ENCODE data around the gene TGFBR3L. TPM values are rescaled to one million over a fixed set of nuclear protein-coding genes. Genes with fewer than 3 reads are reported as not detected.

TGFBR3L gene
- total and polyA plus RNA-seq, 10 of the 15 experiments (the other 5 are each of a cell fraction or from before 2014, with no cell fraction given) = 0.20 to 0.23 TPM; not detected in 8

- 0 out of 2 replicates have a peak, but pooled peaks have one; percentile 24 for TF ChIP-seq ZBTB4 (CRISPR knock-in tag; IDR thresholded peaks at IDR 0.05)
- TF ChIP-seq GABPA (IDR thresholded peaks at IDR 0.05; ENCODE audit: low read depth) = no peak
- TF ChIP-seq IKZF1 (conservative IDR thresholded peaks at IDR 0.05) = peak; percentile 73
- TF ChIP-seq POLR2A (IDR thresholded peaks at IDR 0.05; ENCODE audit: low read depth, low read length) = peak; percentile 51; the same call in 1 of the 2 replicates
- peak; percentile 60 to 73 (median 71); a peak in 5 of 6 replicates for TF ChIP-seq CTCF (IDR thresholded peaks at IDR 0.05 in 2 of 3, conservative IDR thresholded peaks at IDR 0.05 in 1 of 3; ENCODE audit: control insufficient read depth in 2 of 3, extremely low read depth in 1 of 3, insufficient read depth in 1 of 3, low read depth in 3 of 3, low read length in 3 of 3)
- TF ChIP-seq ZSCAN29 (IDR thresholded peaks at IDR 0.05) = 0 out of 2 replicates have a peak, but pooled peaks have one; percentile 23
- TF ChIP-seq SIX5 (IDR thresholded peaks at IDR 0.05; ENCODE audit: low read depth, low read length, severe bottlenecking) = no peak
- peak; percentile 58; the same call in 1 of the 2 replicates for TF ChIP-seq YY1 (IDR thresholded peaks at IDR 0.05; ENCODE audit: low read depth, low read length)
- peak; percentile 82 for TF ChIP-seq ZNF687 (IDR thresholded peaks at IDR 0.05)
- no peak for TF ChIP-seq WRNIP1 (IDR thresholded peaks at IDR 0.05; ENCODE audit: borderline replicate concordance, low read depth, low read length)
- TF ChIP-seq CHD1 (IDR thresholded peaks at IDR 0.05; ENCODE audit: low read depth, low read length) = peak; percentile 40; the same call in 1 of the 2 replicates
- no peak for TF ChIP-seq MTA2 (IDR thresholded peaks at IDR 0.05; ENCODE audit: low read depth)
- peak; percentile 92 for TF ChIP-seq TCF12 (IDR thresholded peaks at IDR 0.05; ENCODE audit: low read depth, low read length)
- TF ChIP-seq CBFB (IDR thresholded peaks at IDR 0.05; ENCODE audit: low read depth) = no peak
- no peak for TF ChIP-seq ZNF622 (IDR thresholded peaks at IDR 0.05)
- no peak for TF ChIP-seq SP1 (IDR thresholded peaks at IDR 0.05; ENCODE audit: low read depth, low read length)
- TF ChIP-seq ZNF207 (IDR thresholded peaks at IDR 0.05; ENCODE audit: borderline replicate concordance) = 0 out of 2 replicates have a peak, but pooled peaks have one; percentile 52
- no peak for TF ChIP-seq SREBF2 (IDR thresholded peaks at IDR 0.05; ENCODE audit: low read length)
- no peak for TF ChIP-seq PBX3 (IDR thresholded peaks at IDR 0.05; ENCODE audit: insufficient replicate concordance, low read depth, low read length)
- TF ChIP-seq BACH1 (IDR thresholded peaks at IDR 0.05; ENCODE audit: borderline replicate concordance) = peak; percentile 78
- TF ChIP-seq CREB1 (IDR thresholded peaks at IDR 0.05; ENCODE audit: low read depth) = peak; percentile 65; the same call in 1 of the 2 replicates
These were observed 45.8 kb upstream of the TGFBR3L start (continued) for GRCh38 chr19:7868671-7869452.

All from GM12878 (cell line).